NCI-H2227 treated with DMSO at 0.1 percent for 48 hours (cell line): ENCODE measurements around the gene TUBB4A.
"Not testable (repeated sequence)": the region's sequence is repeated elsewhere in the genome, so short reads cannot be mapped to it uniquely, and the experiment has no call there.

Source experiments
- DNase-seq: peaks from one replicate; lab custom pipeline; 2025; lab: John Stamatoyannopoulos, UW

The TUBB4A gene

DNA sequence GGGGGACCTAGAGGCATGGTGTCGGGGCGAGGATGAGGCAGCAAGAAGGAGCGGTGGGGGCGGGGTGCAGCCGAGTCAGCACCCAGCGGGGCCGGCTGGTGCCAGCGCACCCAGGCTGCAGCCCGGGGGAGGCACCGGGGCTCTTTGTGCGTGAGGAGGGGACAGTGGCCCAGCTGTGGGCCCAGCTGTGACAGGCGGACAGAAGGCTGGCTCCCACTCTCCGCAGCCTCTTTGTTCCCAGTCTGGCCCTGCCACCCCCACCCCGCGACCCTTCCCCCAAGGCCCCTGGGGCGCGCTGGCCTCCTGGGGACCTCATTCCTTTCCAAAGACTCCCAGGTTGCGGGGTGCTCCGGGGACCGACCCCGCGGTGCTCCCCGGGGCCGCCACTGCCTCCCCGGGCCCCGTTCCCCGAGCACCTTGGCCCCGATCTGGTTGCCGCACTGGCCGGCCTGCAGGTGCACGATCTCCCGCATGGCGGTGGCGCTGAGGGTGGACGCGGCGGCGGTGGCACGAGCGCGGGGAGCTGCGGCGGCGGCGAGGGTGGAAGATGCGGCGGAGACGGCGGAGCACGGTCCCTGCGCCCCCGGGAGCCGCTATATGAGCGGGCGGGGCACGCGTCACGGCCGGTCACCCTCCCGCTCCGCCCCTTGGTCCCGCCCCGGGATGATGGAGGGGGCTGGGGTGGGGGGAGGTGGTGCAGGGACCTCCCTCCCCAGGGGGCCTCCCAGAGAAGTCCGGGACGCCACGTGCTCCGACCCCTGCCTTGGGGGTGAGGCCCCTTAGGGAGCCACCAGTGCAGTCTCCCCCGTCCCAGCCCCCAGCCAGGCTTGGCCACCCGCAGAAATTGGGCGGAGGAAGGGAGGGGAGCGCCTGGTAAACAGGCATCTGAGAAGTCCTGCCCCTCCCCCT is at the start of gene TUBB4A:
TSS of gene TUBB4A (minus strand) at position 570 of the 909 bp plus-strand sequence. CDS start at position 473, 97 bp downstream.
- no peak for DNase-seq

DNA sequence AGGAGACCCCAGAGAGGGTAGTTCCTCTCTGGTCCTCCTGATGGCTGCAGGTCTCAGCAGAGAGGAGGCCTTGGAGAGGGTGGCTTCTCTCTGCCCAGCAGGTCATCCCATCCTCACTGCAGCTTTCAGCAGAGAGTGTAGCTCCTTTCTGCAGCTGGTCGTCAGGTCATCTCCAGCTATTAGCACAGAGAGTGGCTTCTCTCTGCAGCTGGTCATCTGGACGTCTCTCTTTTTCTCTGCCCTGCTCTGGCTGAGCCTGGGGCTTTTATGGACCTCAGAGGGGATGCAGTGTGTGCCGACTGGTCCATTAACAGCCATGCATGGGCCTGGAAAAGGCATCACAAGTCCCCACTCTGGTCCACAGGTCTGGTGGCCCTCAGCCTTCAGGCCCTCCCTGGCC is 49.0 kb upstream of the TUBB4A start:
- no peak for DNase-seq

- not testable (repeated sequence) for DNase-seq
Measured at GRCh38 chr19:6550679-6551078, 48.6 kb upstream of the TUBB4A start.

- no peak for DNase-seq
Measured at GRCh38 chr19:6543866-6544347, 41.8 kb upstream of the TUBB4A start.

- no peak for DNase-seq
Measured at GRCh38 chr19:6540918-6541689, 39.0 kb upstream of the TUBB4A start.

DNA sequence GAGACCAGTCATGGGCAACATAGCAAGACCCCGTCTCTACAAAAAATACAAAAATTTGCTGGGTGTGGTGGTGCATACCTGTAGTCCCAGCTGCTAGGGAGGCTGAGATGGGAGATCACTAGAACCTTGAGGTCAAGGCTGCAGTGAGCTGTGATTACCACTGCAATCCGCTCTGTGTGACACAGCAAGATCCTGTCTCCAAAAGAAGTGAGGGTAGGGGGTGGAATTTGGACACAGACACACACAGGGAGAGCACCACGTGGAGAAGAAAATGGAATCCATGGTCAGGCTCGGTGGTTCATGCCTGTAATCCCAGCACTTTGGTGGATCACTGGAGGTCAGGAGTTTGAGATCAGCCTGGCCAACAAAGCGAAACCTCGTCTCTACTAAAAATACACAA is 37.4 kb upstream of the TUBB4A start:
- no peak for DNase-seq

- no peak for DNase-seq
Measured at GRCh38 chr19:6535558-6536137, 33.5 kb upstream of the TUBB4A start.

DNA sequence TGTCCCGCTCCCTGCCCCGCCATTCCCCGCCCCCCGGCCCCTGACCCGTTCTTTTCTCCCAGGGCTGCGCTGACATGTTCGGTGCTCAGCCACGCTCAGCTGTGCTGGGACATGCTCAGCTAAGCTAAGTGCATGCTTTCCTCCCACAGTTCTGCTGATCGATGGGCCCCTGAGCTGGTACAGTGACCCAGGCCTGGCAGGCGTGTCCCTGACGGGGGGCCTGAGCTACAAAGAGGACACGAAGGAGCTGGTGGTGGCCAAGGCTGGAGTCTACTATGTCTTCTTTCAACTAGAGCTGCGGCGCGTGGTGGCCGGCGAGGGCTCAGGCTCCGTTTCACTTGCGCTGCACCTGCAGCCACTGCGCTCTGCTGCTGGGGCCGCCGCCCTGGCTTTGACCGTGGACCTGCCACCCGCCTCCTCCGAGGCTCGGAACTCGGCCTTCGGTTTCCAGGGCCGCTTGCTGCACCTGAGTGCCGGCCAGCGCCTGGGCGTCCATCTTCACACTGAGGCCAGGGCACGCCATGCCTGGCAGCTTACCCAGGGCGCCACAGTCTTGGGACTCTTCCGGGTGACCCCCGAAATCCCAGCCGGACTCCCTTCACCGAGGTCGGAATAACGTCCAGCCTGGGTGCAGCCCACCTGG is 32.5 kb upstream of the TUBB4A start:
- DNase-seq = no peak

GRCh38 chr19:6533746-6534418 is 31.8 kb upstream of the TUBB4A start:
- DNase-seq = no peak

- no peak for DNase-seq
Measured at GRCh38 chr19:6533000-6533328, 30.9 kb upstream of the TUBB4A start.

- no peak for DNase-seq
Measured at GRCh38 chr19:6532244-6532999, 30.3 kb upstream of the TUBB4A start.

DNA sequence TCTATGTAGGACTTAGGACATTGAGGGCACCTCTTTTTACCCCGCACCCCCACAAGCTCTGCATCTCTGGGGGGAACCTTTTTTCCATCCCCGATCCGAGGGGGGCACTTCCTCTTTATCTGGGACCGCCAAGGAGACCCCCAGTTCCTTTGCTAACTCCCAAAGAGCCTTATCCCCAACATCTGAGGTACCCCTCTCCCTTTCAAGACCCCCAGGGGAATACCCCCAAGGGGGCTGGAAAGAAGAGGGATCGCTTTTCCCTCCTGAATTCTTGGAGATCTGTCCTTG is 29.8 kb upstream of the TUBB4A start:
- DNase-seq = no peak

DNA sequence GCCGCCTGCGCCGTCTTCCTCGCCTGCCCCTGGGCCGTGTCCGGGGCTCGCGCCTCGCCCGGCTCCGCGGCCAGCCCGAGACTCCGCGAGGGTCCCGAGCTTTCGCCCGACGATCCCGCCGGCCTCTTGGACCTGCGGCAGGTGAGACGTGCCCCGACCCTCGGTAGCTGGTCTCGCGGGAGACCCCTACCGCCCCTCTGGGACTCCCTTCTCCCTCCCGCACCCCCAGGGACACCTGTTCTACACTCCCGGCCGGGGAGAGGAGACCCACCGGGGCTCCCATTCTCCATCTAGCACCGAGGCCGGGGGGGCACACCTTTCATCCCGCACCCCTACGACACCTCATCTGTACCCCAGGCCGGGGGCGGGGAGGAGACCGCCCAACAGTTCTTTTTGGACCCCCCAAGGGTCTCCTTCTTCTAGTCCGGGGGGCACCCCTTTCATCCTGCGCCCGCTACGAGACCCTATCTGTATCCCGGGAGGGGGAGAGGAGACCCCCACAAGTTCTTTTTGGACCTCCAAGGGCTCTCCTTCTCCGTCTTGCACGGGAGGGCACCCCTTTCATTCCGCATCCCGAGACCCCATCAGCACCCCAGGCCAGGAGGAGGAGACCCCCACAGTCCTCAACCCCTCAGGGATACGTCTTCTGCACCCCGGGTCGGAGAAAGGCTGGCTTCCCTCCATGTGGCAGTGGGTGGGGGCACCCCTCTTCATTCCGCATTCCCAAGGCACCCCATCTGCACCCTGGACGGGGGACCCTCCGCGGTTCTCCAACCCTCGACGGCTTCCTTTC is 29.2 kb upstream of the TUBB4A start:
- no peak for DNase-seq

GRCh38 chr19:6530386-6531162 is 28.5 kb upstream of the TUBB4A start, which contains the start of gene TNFSF9:
Gene TNFSF9, plus strand, starts transcription at chr19:6531026. Its CDS starts 11 bp downstream, at chr19:6531037.
- peak; percentile 63 for DNase-seq

DNA sequence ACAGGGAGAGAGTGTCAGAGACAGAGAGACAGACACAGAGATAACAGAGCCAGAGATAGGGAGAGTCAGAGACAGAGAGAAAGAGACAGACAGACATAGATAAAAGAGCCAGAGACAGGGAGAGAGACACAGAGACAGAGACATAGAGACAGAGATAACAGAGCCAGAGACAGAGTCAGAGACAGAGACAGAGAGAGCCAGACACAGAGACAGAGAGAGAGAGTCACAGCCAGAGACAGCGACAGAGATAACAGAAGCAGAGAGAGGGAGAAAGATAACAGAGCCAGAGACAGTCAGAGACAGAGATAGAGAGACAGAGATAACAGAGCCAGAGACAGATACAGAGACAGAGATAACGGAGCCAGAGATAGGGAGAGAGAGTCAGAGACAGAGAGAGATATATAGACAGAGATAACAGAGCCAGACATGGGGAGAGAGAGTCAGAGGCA is 27.9 kb upstream of the TUBB4A start:
- no peak for DNase-seq

- DNase-seq = no peak
Measured at GRCh38 chr19:6529351-6529750, 27.2 kb upstream of the TUBB4A start.

- no peak for DNase-seq
Measured at GRCh38 chr19:6528544-6529121, 26.5 kb upstream of the TUBB4A start.

GRCh38 chr19:6527893-6528543 is 25.9 kb upstream of the TUBB4A start:
- DNase-seq = no peak
